Measurements from ENCODE around the gene HCN3. TPM values are rescaled to one million over a fixed set of nuclear protein-coding genes. Genes with fewer than 3 reads are reported as not detected.
"Not testable (repeated sequence)": the region's sequence is repeated elsewhere in the genome, so short reads cannot be mapped to it uniquely, and the experiment has no call there.

The HCN3 gene
- total RNA-seq, 2 donors from 2014 or later: 11.2 to 21.5 TPM

GRCh38 chr1:155273343-155274245, 3.7 kb upstream of the HCN3 start, which contains the start of gene CLK2:
Gene CLK2 (minus strand): TSS chr1:155273504. CDS start chr1:155270977, 2,527 bp downstream.
- intact Hi-C loops (cut with DNase I, micrococcal nuclease): no loop called here
- DNase-seq (peak; percentile 97 to 98), ATAC-seq (peak; percentile 82)

- DNase-seq (peak; percentile 74 to 81), ATAC-seq (peak; percentile 56)
- intact Hi-C loops (cut with DNase I, micrococcal nuclease): no loop called here
Measured at GRCh38 chr1:155277902-155278688, 832 bp downstream of the HCN3 start.

- ATAC-seq: no peak
- DNase-seq: no peak
- intact Hi-C loops (cut with DNase I, micrococcal nuclease): no loop called here
Measured at GRCh38 chr1:155278689-155279160, 1.5 kb downstream of the HCN3 start.

- DNase-seq (no peak), ATAC-seq (no peak)
- intact Hi-C loops (cut with DNase I, micrococcal nuclease): no loop called here
Measured at GRCh38 chr1:155279268-155279667, 2.0 kb downstream of the HCN3 start.

GRCh38 chr1:155282488-155283091, 5.3 kb downstream of the HCN3 start:
- ATAC-seq: no peak
- intact Hi-C loops (cut with DNase I, micrococcal nuclease): no loop called here
- no peak for DNase-seq

GRCh38 chr1:155284476-155284875, 7.2 kb downstream of the HCN3 start:
- no peak for ATAC-seq
- intact Hi-C loops (cut with DNase I, micrococcal nuclease): no loop called here
- DNase-seq: no peak

- no peak for ATAC-seq
- intact Hi-C loops (cut with DNase I, micrococcal nuclease): no loop called here
Measured at GRCh38 chr1:155285063-155285462, 7.8 kb downstream of the HCN3 start.

GRCh38 chr1:155285631-155286044, 8.4 kb downstream of the HCN3 start:
- ATAC-seq (no peak), DNase-seq (no peak)
- intact Hi-C loops (cut with DNase I, micrococcal nuclease): no loop called here

More at GRCh38 chr1:155285063-155285462, 7.8 kb downstream of the HCN3 start:
- no peak for DNase-seq

- intact Hi-C loops (cut with DNase I, micrococcal nuclease): no loop called here
- DNase-seq: no peak
- no peak for ATAC-seq
Measured at GRCh38 chr1:155286544-155286943, 9.3 kb downstream of the HCN3 start.

GRCh38 chr1:155287987-155288543, 10.8 kb downstream of the HCN3 start:
- DNase-seq (no peak), ATAC-seq (no peak)
- intact Hi-C loops (cut with DNase I, micrococcal nuclease): no loop called here

- intact Hi-C loops (cut with DNase I, micrococcal nuclease); DNase-seq; ATAC-seq: not testable (repeated sequence)
Measured at GRCh38 chr1:155291006-155291405, 13.7 kb downstream of the HCN3 start.

- ATAC-seq (no peak), DNase-seq (no peak)
- intact Hi-C loops (cut with DNase I, micrococcal nuclease): no loop called here
Measured at GRCh38 chr1:155293086-155293749, 16.0 kb downstream of the HCN3 start.

- DNase-seq (no peak), ATAC-seq (no peak)
- intact Hi-C loops (cut with DNase I, micrococcal nuclease): no loop called here
Measured at GRCh38 chr1:155294520-155295182, 17.4 kb downstream of the HCN3 start.

- ATAC-seq (peak; percentile 68), DNase-seq (no peak)
- intact Hi-C loops (cut with DNase I, micrococcal nuclease): no loop called here
Measured at GRCh38 chr1:155295183-155295941, 18.1 kb downstream of the HCN3 start.

GRCh38 chr1:155295942-155296267, 18.6 kb downstream of the HCN3 start:
- intact Hi-C loops (cut with DNase I, micrococcal nuclease): no loop called here
- no peak for ATAC-seq
- no peak for DNase-seq

GRCh38 chr1:155296661-155297060, 19.4 kb downstream of the HCN3 start:
- ATAC-seq (no peak), DNase-seq (no peak)
- intact Hi-C loops (cut with DNase I, micrococcal nuclease): no loop called here

- intact Hi-C loops (cut with DNase I, micrococcal nuclease): no loop called here
- no peak for DNase-seq
- ATAC-seq: no peak
Measured at GRCh38 chr1:155297384-155297783, 20.1 kb downstream of the HCN3 start.

All from left colon (tissue), 2 donors.